Naive thymus-derived CD4-positive, alpha-beta T cell (primary cell): Measurements from ENCODE around the gene ETNK2. TPM values are rescaled to one million over a fixed set of nuclear protein-coding genes. Genes with fewer than 3 reads are reported as not detected.
A peak's percentile ranks its signal among the peaks of the same experiment; 100 is the strongest.

ENCODE experiments used
- ATAC-seq: fragments of 150-1000 bp; cut with Tn5 transposase; 2 replicates; pipeline ENCODE4 v1.10.0; 2021; ENCODE audit warnings: mild to moderate bottlenecking, moderate library complexity
- CTCF ChIA-PET: fragments of 350-600 bp; sonication (Branson Sonifier 250); formaldehyde crosslinking; loops from one replicate; lab custom pipeline; 2021; ENCODE audit warnings: antibody characterized with exemption; lab: Charles Lee
- POLR2A ChIA-PET: fragments of 350-600 bp; sonication (Branson Sonifier 250); formaldehyde crosslinking; loops from one replicate; lab custom pipeline; 2021; ENCODE audit warnings: antibody characterized with exemption, inconsistent platforms; lab: Charles Lee
- DNase-seq, 9 donors: peaks; one replicate each; pipeline versions ENCODE4 v3.0.0 to v3.0.0-alpha.2; 2020 to 2022; ENCODE audit warnings: mixed read lengths in 1 of 9
- H3K27ac ChIP-seq: one replicate; pipeline ENCODE4 v1.7.0; 2013; ENCODE audit warnings: mild to moderate bottlenecking, low read depth, low read length, moderate library complexity
- H3K27me3 ChIP-seq, 2 donors: one replicate each; pipeline ENCODE4 v1.7.0; 2013; ENCODE audit warnings: low read length in 2 of 2, mild to moderate bottlenecking in 2 of 2, moderate library complexity in 2 of 2; ENCODE audit not compliant: control insufficient read depth in 2 of 2, insufficient read depth in 2 of 2
- H3K36me3 ChIP-seq, 3 experiments: 1 replicate in 2 of 3; 2 replicates in 1 of 3; pipeline ENCODE4 v1.7.0; 2013; ENCODE audit warnings: low read length in 3 of 3, mild to moderate bottlenecking in 3 of 3, moderate library complexity in 1 of 3; ENCODE audit not compliant: insufficient read depth in 3 of 3, control insufficient read depth in 2 of 3
- H3K4me1 ChIP-seq, 2 donors: one replicate each; pipeline ENCODE4 v1.7.0; 2013; ENCODE audit warnings: low read length in 2 of 2, mild to moderate bottlenecking in 2 of 2, moderate library complexity in 1 of 2; ENCODE audit not compliant: control insufficient read depth in 2 of 2, insufficient read depth in 2 of 2
- H3K4me3 ChIP-seq: 2 replicates; pipeline ENCODE4 v1.7.0; 2013; ENCODE audit warnings: mild to moderate bottlenecking, low read length
- H3K9me3 ChIP-seq, 3 experiments: 1 replicate in 2 of 3; 2 replicates in 1 of 3; pipeline ENCODE4 v1.7.0; 2013; ENCODE audit warnings: low read length in 3 of 3; ENCODE audit not compliant: control insufficient read depth in 2 of 3
- H3K27ac Mint-ChIP-seq, 9 donors: one replicate each; pipeline ENCODE4 v1.8.0; 2020 to 2022; ENCODE audit warnings: mixed read lengths in 9 of 9, mild to moderate bottlenecking in 8 of 9, moderate library complexity in 5 of 9, inconsistent platforms in 2 of 9
- H3K27me3 Mint-ChIP-seq, 5 donors: one replicate each; pipeline ENCODE4 v1.8.0; 2021 to 2022; ENCODE audit warnings: mixed read lengths in 5 of 5, mild to moderate bottlenecking in 1 of 5
- H3K36me3 Mint-ChIP-seq, 5 donors: one replicate each; pipeline ENCODE4 v1.8.0; 2020 to 2022; ENCODE audit warnings: mixed read lengths in 5 of 5, mild to moderate bottlenecking in 3 of 5, inconsistent platforms in 1 of 5
- H3K4me1 Mint-ChIP-seq, 7 donors: one replicate each; pipeline ENCODE4 v1.8.0; 2020 to 2022; ENCODE audit warnings: mixed read lengths in 7 of 7, mild to moderate bottlenecking in 3 of 7, inconsistent platforms in 1 of 7
- H3K4me3 Mint-ChIP-seq, 10 donors: one replicate each; pipeline ENCODE4 v1.8.0; 2020 to 2022; ENCODE audit warnings: mild to moderate bottlenecking in 10 of 10, mixed read lengths in 10 of 10, moderate library complexity in 6 of 10, inconsistent platforms in 2 of 10
- H3K9me3 Mint-ChIP-seq, 11 donors: one replicate each; pipeline ENCODE4 v1.8.0; 2020 to 2022; ENCODE audit warnings: mixed read lengths in 11 of 11, mild to moderate bottlenecking in 4 of 11, inconsistent platforms in 1 of 11, moderate library complexity in 1 of 11
- intact Hi-C, 2 donors: fragments of 100-400 bp; cut with micrococcal nuclease; formaldehyde crosslinking; loops; one replicate each; pipeline ENCODE4 v1.15.1; 2023
- polyA plus RNA-seq, 2 donors: library from polyadenylated mRNA; unstranded; fragments of 300-500 nt; fragmentation: Illumina TruSeq; gene quantifications; one replicate each; pipeline ENCODE4 v1.2.3, GENCODE V29; 2021
- total RNA-seq, 6 experiments: library from RNA in 5 of 6; stranded (reverse) in 5 of 6; gene quantifications; 1 replicate in 5 of 6; 2 replicates in 1 of 6; pipeline ENCODE4 v1.2.3 and lab custom pipeline; 2021 to 2026

ETNK2 gene
- total and polyA plus RNA-seq, 7 experiments from 2014 or later = 0.17 to 16.9 (median 4.4) TPM

- DNase-seq (no peak), ATAC-seq (no peak)
- Histone ChIP-seq H3K4me1 (no peaks in the 10 kb centered on the region), H3K4me3 (no peak within 1 kb of the TSS), H3K27ac (no peak within 1 kb of the TSS), H3K9me3 (no peaks in the 10 kb centered on the region), H3K36me3 (no peaks in the 10 kb centered on the region), H3K27me3 (no peaks in the 10 kb centered on the region)
- peaks cover 0 to 6% (median 0%) of the 10 kb centered on the region in 11 donors for H3K9me3 Mint-ChIP-seq
- peak within 1 kb of the TSS in 1 of 9 donors; percentile 21 for H3K27ac Mint-ChIP-seq
- POLR2A ChIA-PET = no interaction called here
- intact Hi-C loops = no loop called here
- H3K4me1 Mint-ChIP-seq = peaks cover 0 to 14% (median 8%) of the 10 kb centered on the region in 7 donors
- no peak within 1 kb of the TSS for H3K4me3 Mint-ChIP-seq
- H3K36me3 Mint-ChIP-seq = no peaks in the 10 kb centered on the region
- peaks cover 12 to 14% (median 13%) of the 10 kb centered on the region in 5 donors for H3K27me3 Mint-ChIP-seq
- CTCF ChIA-PET = no interaction called here
These were observed 44.4 kb upstream of the ETNK2 start, which contains the start of gene KISS1 for GRCh38 chr1:204196068-204196795. TSS of gene KISS1 (minus strand) at chr1:204196491. CDS start at chr1:204192876, 3,615 bp downstream.

- H3K27ac ChIP-seq = no peak overlapping the region
- H3K4me3 Mint-ChIP-seq = no peak overlapping the region
- peaks cover 4 to 24% (median 12%) of the 10 kb centered on the region in 7 donors for H3K4me1 Mint-ChIP-seq
- CTCF ChIA-PET = interaction anchor here (0.9 to 1.2 kb wide), 2 partner anchors 12 to 169 kb away, joined by 3 to 4 read pairs; no protein-coding TSS in a partner anchor
- no peak for DNase-seq
- no peaks in the 10 kb centered on the region for H3K27me3 ChIP-seq
- POLR2A ChIA-PET = no interaction called here
- no peaks in the 10 kb centered on the region for H3K36me3 Mint-ChIP-seq
- H3K9me3 ChIP-seq = no peaks in the 10 kb centered on the region
- H3K4me1 ChIP-seq = no peaks in the 10 kb centered on the region
- H3K4me3 ChIP-seq = no peak overlapping the region
- no peaks in the 10 kb centered on the region for H3K36me3 ChIP-seq
- intact Hi-C loops = no loop called here
- peaks cover 0 to 6% (median 0%) of the 10 kb centered on the region in 11 donors for H3K9me3 Mint-ChIP-seq
- H3K27me3 Mint-ChIP-seq = peaks cover 19 to 25% (median 22%) of the 10 kb centered on the region in 5 donors
- H3K27ac Mint-ChIP-seq = peak overlapping the region in 2 of 9 donors; percentile 21 to 67
- ATAC-seq = no peak
These were observed 42.9 kb upstream of the ETNK2 start for GRCh38 chr1:204194771-204195170.

GRCh38 chr1:204194080-204194479 lies 42.2 kb upstream of the ETNK2 start:
- Histone ChIP-seq H3K27ac (no peak overlapping the region), H3K27me3 (peaks cover 0 to 3% of the 10 kb centered on the region in 2 donors), H3K36me3 (no peaks in the 10 kb centered on the region), H3K4me1 (no peaks in the 10 kb centered on the region), H3K4me3 (no peak overlapping the region), H3K9me3 (no peaks in the 10 kb centered on the region)
- intact Hi-C loops = no loop called here
- no peak for ATAC-seq
- ChIA-PET POLR2A (no interaction called here), CTCF (interaction anchor here (0.9 to 1.2 kb wide), 2 partner anchors 13 to 170 kb away, joined by 3 to 4 read pairs; no protein-coding TSS in a partner anchor)
- Mint-ChIP-seq H3K4me3 (no peak overlapping the region), H3K27ac (no peak overlapping the region), H3K36me3 (no peaks in the 10 kb centered on the region), H3K4me1 (peaks cover 5 to 29% (median 13%) of the 10 kb centered on the region in 7 donors), H3K27me3 (peaks cover 26 to 32% (median 29%) of the 10 kb centered on the region in 5 donors), H3K9me3 (peaks cover 0 to 6% (median 0%) of the 10 kb centered on the region in 11 donors)
- no peak for DNase-seq

- Mint-ChIP-seq H3K4me3 (no peak overlapping the region), H3K27me3 (peaks cover 34 to 45% (median 41%) of the 10 kb centered on the region in 5 donors), H3K36me3 (no peaks in the 10 kb centered on the region), H3K4me1 (peaks cover 9 to 34% (median 17%) of the 10 kb centered on the region in 7 donors), H3K9me3 (peaks cover 0 to 6% (median 0%) of the 10 kb centered on the region in 11 donors), H3K27ac (no peak overlapping the region)
- H3K27ac ChIP-seq = no peak overlapping the region
- peaks cover 0 to 3% of the 10 kb centered on the region in 2 donors for H3K27me3 ChIP-seq
- no peak overlapping the region for H3K4me3 ChIP-seq
- no peaks in the 10 kb centered on the region for H3K4me1 ChIP-seq
- H3K9me3 ChIP-seq = no peaks in the 10 kb centered on the region
- no peaks in the 10 kb centered on the region for H3K36me3 ChIP-seq
- no peak for DNase-seq
- ChIA-PET POLR2A (no interaction called here), CTCF (no interaction called here)
- intact Hi-C loops = no loop called here
- ATAC-seq = no peak
These were observed 40.9 kb upstream of the ETNK2 start for GRCh38 chr1:204192589-204193352.

GRCh38 chr1:204192046-204192445 lies 40.2 kb upstream of the ETNK2 start:
- H3K27me3 Mint-ChIP-seq = peaks cover 40 to 51% (median 47%) of the 10 kb centered on the region in 5 donors
- peaks cover 0 to 6% (median 0%) of the 10 kb centered on the region in 11 donors for H3K9me3 Mint-ChIP-seq
- H3K36me3 Mint-ChIP-seq = no peaks in the 10 kb centered on the region
- Histone ChIP-seq H3K36me3 (no peaks in the 10 kb centered on the region), H3K27me3 (peaks cover 3% of the 10 kb centered on the region in 2 donors), H3K4me1 (no peaks in the 10 kb centered on the region), H3K4me3 (no peak overlapping the region), H3K27ac (no peak overlapping the region), H3K9me3 (no peaks in the 10 kb centered on the region)
- no peak overlapping the region for H3K4me3 Mint-ChIP-seq
- intact Hi-C loops = no loop called here
- no peak for DNase-seq
- POLR2A ChIA-PET = no interaction called here
- H3K4me1 Mint-ChIP-seq = peaks cover 9 to 34% (median 17%) of the 10 kb centered on the region in 7 donors
- CTCF ChIA-PET = no interaction called here
- H3K27ac Mint-ChIP-seq = no peak overlapping the region
- no peak for ATAC-seq

GRCh38 chr1:204191456-204191855 lies 39.6 kb upstream of the ETNK2 start:
- Mint-ChIP-seq H3K36me3 (no peaks in the 10 kb centered on the region), H3K4me1 (peaks cover 9 to 34% (median 17%) of the 10 kb centered on the region in 7 donors), H3K9me3 (peaks cover 0 to 6% (median 0%) of the 10 kb centered on the region in 11 donors), H3K27ac (no peak overlapping the region), H3K4me3 (peak overlapping the region in 3 of 10 donors; percentile 7 to 57 (median 54)), H3K27me3 (peaks cover 45 to 54% (median 52%) of the 10 kb centered on the region in 5 donors)
- CTCF ChIA-PET = no interaction called here
- ATAC-seq (no peak), DNase-seq (no peak)
- H3K27me3 ChIP-seq = peaks cover 3% of the 10 kb centered on the region in 2 donors
- no peak overlapping the region for H3K4me3 ChIP-seq
- intact Hi-C loops = no loop called here
- POLR2A ChIA-PET = no interaction called here
- no peaks in the 10 kb centered on the region for H3K9me3 ChIP-seq
- no peaks in the 10 kb centered on the region for H3K36me3 ChIP-seq
- H3K27ac ChIP-seq = no peak overlapping the region
- no peaks in the 10 kb centered on the region for H3K4me1 ChIP-seq
